Esophagus muscularis mucosa (tissue), 4 donors: ENCODE data around the gene PLIN4. TPM values are rescaled to one million over a fixed set of nuclear protein-coding genes. Genes with fewer than 3 reads are reported as not detected.

Source experiments
- DNase-seq: peaks from one replicate; pipeline ENCODE4 v3.0.0-alpha.2; 2017; ENCODE audit errors: extremely low spot score
- H3K27ac ChIP-seq, 4 donors: fragments of 200-600 bp; sonication (generic); replicated peaks in 1 of 4; 1 replicate in 3 of 4; 2 replicates in 1 of 4; pipeline ENCODE4 v1.5.1; 2016 to 2019; ENCODE audit warnings: mild to moderate bottlenecking in 1 of 4
- H3K27me3 ChIP-seq, 4 donors: fragments of 200-600 bp; sonication (generic); one replicate each; pipeline versions ENCODE4 v1.5.1 to v1.6.0; 2016 to 2019
- H3K36me3 ChIP-seq, 4 donors: fragments of 200-600 bp; sonication (generic); one replicate each; pipeline ENCODE4 v1.5.1; 2016 to 2019
- H3K4me1 ChIP-seq, 4 donors: fragments of 200-600 bp; sonication (generic); one replicate each; pipeline ENCODE4 v1.5.1; 2016 to 2019
- H3K4me3 ChIP-seq, 4 donors: fragments of 200-600 bp; sonication (generic); 1 replicate in 2 of 4; 2 replicates in 2 of 4; pipeline ENCODE4 v1.5.1; 2016 to 2019; ENCODE audit warnings: mild to moderate bottlenecking in 4 of 4, moderate library complexity in 1 of 4
- H3K9me3 ChIP-seq, 4 donors: fragments of 200-600 bp; sonication (generic); 1 replicate in 3 of 4; 2 replicates in 1 of 4; pipeline ENCODE4 v1.5.1; 2016 to 2019
- EP300 ChIP-seq: sonication (generic); formaldehyde crosslinking; IDR thresholded peaks from one replicate; pipeline ENCODE4 v1.6.1; 2017; ENCODE audit warnings: antibody characterized with exemption
- POLR2A ChIP-seq: fragments of 450-650 bp; IDR thresholded peaks from one replicate; pipeline ENCODE4 v1.6.1; 2017; ENCODE audit warnings: antibody characterized with exemption, moderate library complexity, mild to moderate bottlenecking, low read depth
- POLR2AphosphoS5 ChIP-seq, 2 donors: sonication (generic); formaldehyde crosslinking; IDR thresholded peaks; one replicate each; pipeline ENCODE4 v1.6.1; 2017; ENCODE audit warnings: antibody characterized with exemption in 2 of 2
- WGBS: methylation state at CpG from one replicate; pipeline ENCODE4 v1.1.5; 2018; 5-methylcytosine and 5-hydroxymethylcytosine counted together
- intact Hi-C: fragments of 100-400 bp; cut with DNase I; formaldehyde crosslinking; loops from one replicate; pipeline ENCODE4 v1.15.1; 2023
- total RNA-seq, 4 donors: library from RNA; depleted of rRNA; stranded (reverse); fragments of >200 nt; gene quantifications; one replicate each; pipeline versions ENCODE4 v1.1.0 to v1.2.1, GENCODE V29; 2016
- TF ChIP-seq, protein P1 (sequence below), 3 experiments: fragments of 200-600 bp in 2 of 3; fragments of 450-650 bp in 1 of 3; sonication (generic) in 2 of 3; IDR thresholded peaks; one replicate each; pipeline ENCODE4 v1.5.1; 2017 to 2019; ENCODE audit warnings: antibody characterized with exemption in 3 of 3, mild to moderate bottlenecking in 2 of 3, moderate library complexity in 1 of 3

Gene PLIN4
- total RNA-seq, 4 donors from 2014 or later, result 45.7 to 134 (median 91.1) TPM

DNA sequence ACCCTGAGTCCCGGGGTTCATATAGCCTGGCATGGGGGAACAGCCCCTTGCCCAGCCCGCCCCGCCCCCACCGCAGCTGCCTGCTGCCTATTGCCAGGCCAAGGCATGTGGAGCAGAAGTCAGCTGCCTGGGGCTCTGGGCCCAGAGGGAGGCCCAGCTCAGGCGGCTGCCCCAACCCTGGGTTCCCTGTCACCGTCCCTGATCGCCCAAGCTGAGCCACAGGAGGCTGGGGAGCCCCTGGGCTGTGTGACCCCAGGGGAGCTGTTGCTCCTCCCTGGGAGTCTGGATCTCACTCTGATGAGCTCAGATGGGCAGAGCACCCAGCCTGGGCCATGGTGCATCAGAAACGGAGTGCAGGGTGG, 1.4 kb downstream of the PLIN4 start:
- peak overlapping the region; percentile 93 to 96 (median 94) for H3K27ac ChIP-seq
- no peak for DNase-seq
- TF ChIP-seq POLR2AphosphoS5 (IDR thresholded peaks at IDR 0.05), result peak; percentile 67 to 68
- TF ChIP-seq, protein P1, sequence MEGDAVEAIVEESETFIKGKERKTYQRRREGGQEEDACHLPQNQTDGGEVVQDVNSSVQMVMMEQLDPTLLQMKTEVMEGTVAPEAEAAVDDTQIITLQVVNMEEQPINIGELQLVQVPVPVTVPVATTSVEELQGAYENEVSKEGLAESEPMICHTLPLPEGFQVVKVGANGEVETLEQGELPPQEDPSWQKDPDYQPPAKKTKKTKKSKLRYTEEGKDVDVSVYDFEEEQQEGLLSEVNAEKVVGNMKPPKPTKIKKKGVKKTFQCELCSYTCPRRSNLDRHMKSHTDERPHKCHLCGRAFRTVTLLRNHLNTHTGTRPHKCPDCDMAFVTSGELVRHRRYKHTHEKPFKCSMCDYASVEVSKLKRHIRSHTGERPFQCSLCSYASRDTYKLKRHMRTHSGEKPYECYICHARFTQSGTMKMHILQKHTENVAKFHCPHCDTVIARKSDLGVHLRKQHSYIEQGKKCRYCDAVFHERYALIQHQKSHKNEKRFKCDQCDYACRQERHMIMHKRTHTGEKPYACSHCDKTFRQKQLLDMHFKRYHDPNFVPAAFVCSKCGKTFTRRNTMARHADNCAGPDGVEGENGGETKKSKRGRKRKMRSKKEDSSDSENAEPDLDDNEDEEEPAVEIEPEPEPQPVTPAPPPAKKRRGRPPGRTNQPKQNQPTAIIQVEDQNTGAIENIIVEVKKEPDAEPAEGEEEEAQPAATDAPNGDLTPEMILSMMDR (IDR thresholded peaks at IDR 0.05), result no peak
- TF ChIP-seq POLR2A, result peak; percentile 70
- no peak for TF ChIP-seq EP300

DNA sequence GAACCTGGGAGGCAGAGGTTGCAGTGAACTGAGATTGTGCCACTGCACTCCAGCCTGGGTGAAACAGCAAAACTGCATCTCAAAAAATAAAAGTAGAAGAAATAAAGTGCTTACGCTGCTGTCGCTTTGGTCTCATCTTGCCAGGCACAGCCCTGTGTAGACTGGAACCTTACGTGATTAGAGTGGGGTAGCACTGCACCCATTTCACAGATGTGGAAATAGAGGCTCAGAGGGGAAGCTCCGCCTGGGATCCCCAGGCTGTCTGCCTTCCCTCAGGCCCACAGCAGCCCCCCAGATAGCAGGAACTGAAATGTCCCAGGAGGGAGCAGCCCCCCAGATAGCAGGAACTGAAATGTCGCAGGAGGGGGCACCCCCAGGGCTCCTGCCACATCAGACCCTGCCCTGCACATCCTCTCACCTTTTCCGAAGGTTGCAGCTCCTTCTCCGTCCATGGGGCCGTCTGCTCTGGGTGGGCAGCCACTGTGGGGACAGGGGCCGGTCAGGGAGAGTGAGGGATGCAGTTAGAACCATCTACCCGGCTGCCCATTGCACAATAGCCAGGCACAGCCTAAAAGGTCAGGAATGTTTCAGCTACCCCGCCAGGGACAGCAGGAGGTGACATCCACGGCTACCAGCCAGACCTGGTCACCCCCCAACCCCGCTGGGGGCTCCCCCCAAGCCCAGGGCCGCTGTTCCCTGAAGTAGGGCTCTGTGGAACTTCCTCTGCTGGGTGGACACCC, 1.9 kb downstream of the PLIN4 start:
- WGBS, result 87% methylated on average over 4 of the region's 14 CpGs
- Histone ChIP-seq H3K27ac (peak overlapping the region; percentile 93 to 96 (median 94)), H3K36me3 (peaks cover 12 to 30% (median 21%) of the 10 kb centered on the region in 4 donors), H3K4me3 (peak overlapping the region; percentile 58 to 69 (median 64)), H3K27me3 (no peaks in the 10 kb centered on the region), H3K9me3 (no peaks in the 10 kb centered on the region), H3K4me1 (peaks cover 27 to 54% (median 46%) of the 10 kb centered on the region in 4 donors)
- intact Hi-C loops, result loop anchor here (5.0 kb wide), 1 partner anchor 59 kb away; the partner anchor contains the start of gene UBXN6
- TF ChIP-seq POLR2A (no peak), EP300 (no peak)
- no peak for DNase-seq

More for the DNA sequence above, 1.4 kb downstream of the PLIN4 start:
- intact Hi-C loops, result loop anchor here (5.0 kb wide), 1 partner anchor 60 kb away; the partner anchor contains the start of gene UBXN6
- Histone ChIP-seq H3K4me3 (peak overlapping the region; percentile 58 to 69 (median 64)), H3K27me3 (no peaks in the 10 kb centered on the region), H3K4me1 (peaks cover 27 to 54% (median 46%) of the 10 kb centered on the region in 4 donors), H3K9me3 (no peaks in the 10 kb centered on the region), H3K36me3 (peaks cover 12 to 27% (median 19%) of the 10 kb centered on the region in 4 donors)
- no CpG with 5 or more reads among the region's 8 CpGs for WGBS

DNA sequence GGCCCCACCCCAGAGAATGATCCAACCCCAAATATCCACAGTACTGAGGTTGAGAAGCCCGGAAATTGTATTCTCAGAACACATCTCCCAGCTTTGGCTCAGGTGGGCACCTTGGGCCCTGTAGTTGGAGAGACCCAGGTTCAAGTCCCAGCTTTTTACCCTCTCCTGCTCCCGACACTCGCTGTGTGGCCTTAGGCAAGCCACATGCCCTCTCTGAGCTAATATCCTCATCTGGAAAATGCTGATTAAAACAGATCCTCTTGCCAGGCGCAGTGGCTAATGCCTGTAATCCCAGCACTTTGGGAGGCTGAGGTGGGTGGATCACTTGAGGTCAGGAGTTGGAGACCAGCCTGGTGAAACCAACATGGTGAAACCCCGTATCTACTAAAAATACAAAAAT, 2.6 kb downstream of the PLIN4 start:
- Histone ChIP-seq H3K27ac (peak overlapping the region in 3 of 4 donors; percentile 93 to 94 (median 94)), H3K27me3 (no peaks in the 10 kb centered on the region), H3K4me1 (peaks cover 27 to 60% (median 46%) of the 10 kb centered on the region in 4 donors), H3K4me3 (no peak overlapping the region), H3K9me3 (no peaks in the 10 kb centered on the region), H3K36me3 (peaks cover 12 to 30% (median 23%) of the 10 kb centered on the region in 4 donors)
- intact Hi-C loops, result loop anchor here (5.0 kb wide), 1 partner anchor 58 kb away; the partner anchor contains the start of gene UBXN6
- no peak for DNase-seq
- TF ChIP-seq POLR2AphosphoS5 (IDR thresholded peaks at IDR 0.05) (no peak), EP300 (no peak), POLR2A (no peak)
- TF ChIP-seq, protein P1 (IDR thresholded peaks at IDR 0.05), result no peak
- 90% methylated on average over 5 of the region's 5 CpGs for WGBS

DNA sequence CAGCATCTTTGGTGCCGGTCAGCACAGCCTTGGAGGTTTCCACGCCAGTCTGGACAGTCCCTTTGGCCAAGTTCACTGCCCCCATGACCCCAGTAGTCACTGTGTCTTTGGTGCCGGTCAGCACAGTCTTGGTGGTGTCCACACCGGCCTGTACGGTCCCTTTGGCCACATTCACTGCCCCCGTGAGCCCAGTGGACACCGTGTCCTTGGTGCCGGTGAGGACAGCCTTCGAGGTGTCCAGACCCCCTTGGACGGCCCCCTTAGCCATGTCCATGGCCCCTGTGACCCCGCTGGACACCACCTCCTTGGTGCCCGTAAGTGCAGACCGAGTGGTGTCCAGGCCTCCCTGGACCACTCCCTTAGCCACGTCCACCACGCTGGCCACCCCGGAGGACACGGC, 5.0 kb downstream of the PLIN4 start:
- Histone ChIP-seq H3K36me3 (peaks cover 12 to 42% (median 28%) of the 10 kb centered on the region in 4 donors), H3K9me3 (no peaks in the 10 kb centered on the region), H3K27ac (no peak overlapping the region), H3K4me1 (peaks cover 15 to 59% (median 32%) of the 10 kb centered on the region in 4 donors), H3K4me3 (no peak overlapping the region), H3K27me3 (no peaks in the 10 kb centered on the region)
- DNase-seq, result no peak
- intact Hi-C loops, result no loop called here
- TF ChIP-seq, protein P1 (IDR thresholded peaks at IDR 0.05), result no peak
- TF ChIP-seq POLR2A (no peak), POLR2AphosphoS5 (IDR thresholded peaks at IDR 0.05) (no peak), EP300 (no peak)
- WGBS, result 94% methylated on average over 13 of the region's 17 CpGs

DNA sequence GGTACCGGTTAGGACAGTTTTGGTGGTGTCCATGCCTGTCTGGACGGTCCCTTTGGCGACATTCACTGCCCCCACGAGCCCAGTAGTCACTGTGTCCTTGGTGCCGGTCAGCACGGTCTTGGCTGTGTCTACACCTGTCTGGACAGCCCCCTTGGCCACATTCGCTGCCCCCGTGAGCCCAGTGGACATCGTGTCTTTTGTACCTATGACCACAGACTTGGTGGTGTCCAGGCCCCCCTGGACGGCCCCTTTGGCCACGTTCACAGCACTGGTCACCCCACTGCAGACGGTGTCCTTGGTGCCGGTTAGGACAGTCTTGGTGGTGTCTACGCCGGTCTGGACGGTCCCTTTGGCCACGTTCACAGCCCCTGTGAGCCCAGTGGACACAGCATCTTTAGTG, 6.2 kb downstream of the PLIN4 start:
- Histone ChIP-seq H3K27ac (no peak overlapping the region), H3K4me1 (peaks cover 15 to 66% (median 36%) of the 10 kb centered on the region in 4 donors), H3K27me3 (no peaks in the 10 kb centered on the region), H3K4me3 (no peak overlapping the region), H3K9me3 (no peaks in the 10 kb centered on the region), H3K36me3 (peaks cover 12 to 53% (median 39%) of the 10 kb centered on the region in 4 donors)
- TF ChIP-seq POLR2AphosphoS5 (IDR thresholded peaks at IDR 0.05) (no peak), EP300 (no peak), POLR2A (no peak)
- TF ChIP-seq, protein P1 (IDR thresholded peaks at IDR 0.05), result no peak
- WGBS, result 89% methylated on average over 17 of the region's 17 CpGs
- no peak for DNase-seq
- intact Hi-C loops, result no loop called here
